Stimulated activated naive CD8-positive, alpha-beta T cell treated with anti-CD3 and anti-CD28 coated beads, Interleukin-15, Interleukin-2, amounts not matched to agents 100 ng/mL and 50 ng/mL, for 24 hours (primary cell): ENCODE results near the gene RPTOR.
"Not testable (repeated sequence)": the region's sequence is repeated elsewhere in the genome, so short reads cannot be mapped to it uniquely, and the experiment has no call there.

Experiments
- H3K27ac Mint-ChIP-seq: one replicate; pipeline ENCODE4 v1.8.0; 2021; ENCODE audit warnings: mild to moderate bottlenecking, mixed read lengths
- H3K27me3 Mint-ChIP-seq: one replicate; pipeline ENCODE4 v1.8.0; 2021; ENCODE audit warnings: mixed read lengths
- H3K36me3 Mint-ChIP-seq: one replicate; pipeline ENCODE4 v1.8.0; 2021; ENCODE audit warnings: low read depth, mixed read lengths
- H3K4me1 Mint-ChIP-seq: one replicate; pipeline ENCODE4 v1.8.0; 2021; ENCODE audit warnings: low read depth, mixed read lengths
- H3K4me3 Mint-ChIP-seq: one replicate; pipeline ENCODE4 v1.8.0; 2021; ENCODE audit warnings: mild to moderate bottlenecking, mixed read lengths
- H3K9me3 Mint-ChIP-seq: one replicate; pipeline ENCODE4 v1.8.0; 2021; ENCODE audit warnings: mixed read lengths

Gene RPTOR

GRCh38 chr17:80523956-80524712, 20.5 kb upstream of the RPTOR start:
- no peaks in the 10 kb centered on the region for H3K4me1 Mint-ChIP-seq
- no peaks in the 10 kb centered on the region for H3K36me3 Mint-ChIP-seq
- H3K9me3 Mint-ChIP-seq = no peaks in the 10 kb centered on the region
- no peak overlapping the region for H3K27ac Mint-ChIP-seq
- H3K4me3 Mint-ChIP-seq = no peak overlapping the region
- H3K27me3 Mint-ChIP-seq = peaks cover 14% of the 10 kb centered on the region

DNA sequence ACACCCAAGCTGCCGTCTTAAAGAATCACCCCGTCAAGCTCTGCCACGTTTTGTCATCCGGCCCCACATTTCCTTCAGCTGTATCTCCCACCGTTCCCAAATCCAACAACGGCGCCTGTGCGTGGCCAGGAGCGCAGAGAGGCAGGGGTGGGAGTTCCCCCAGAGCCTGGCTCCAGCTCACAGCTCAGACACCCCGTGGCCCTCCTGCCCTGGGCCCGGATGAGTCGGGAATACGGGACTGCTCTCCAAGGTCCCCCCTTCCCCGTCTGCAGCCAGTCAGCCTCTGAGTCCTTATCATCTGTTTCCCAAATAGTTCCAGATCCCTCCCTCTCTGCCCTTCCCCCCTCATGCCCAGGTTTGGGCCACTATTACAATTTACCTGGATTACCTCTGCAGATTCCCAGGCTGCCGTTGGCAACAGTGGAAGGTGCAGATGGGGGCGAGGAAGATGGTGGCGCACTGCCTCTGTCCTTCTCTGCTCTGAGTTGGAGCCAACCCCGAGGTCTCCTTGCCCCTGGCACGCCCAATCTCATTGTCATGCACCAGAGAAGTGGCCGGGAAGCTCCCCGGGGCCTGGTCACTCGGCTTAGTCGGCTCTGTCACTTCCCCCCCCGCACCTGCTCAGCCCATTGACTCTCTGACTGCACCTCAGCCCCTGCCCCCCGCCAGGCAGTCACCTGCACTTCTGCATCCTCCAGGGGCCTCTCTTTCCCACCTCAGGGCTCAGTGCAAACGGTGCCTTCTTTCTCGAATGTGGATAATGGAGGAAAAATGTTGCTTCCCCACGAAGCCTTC, 18.3 kb upstream of the RPTOR start:
- no peak overlapping the region for H3K4me3 Mint-ChIP-seq
- H3K27me3 Mint-ChIP-seq = peaks cover 14% of the 10 kb centered on the region
- no peaks in the 10 kb centered on the region for H3K36me3 Mint-ChIP-seq
- H3K4me1 Mint-ChIP-seq = no peaks in the 10 kb centered on the region
- H3K9me3 Mint-ChIP-seq = no peaks in the 10 kb centered on the region
- H3K27ac Mint-ChIP-seq = no peak overlapping the region

DNA sequence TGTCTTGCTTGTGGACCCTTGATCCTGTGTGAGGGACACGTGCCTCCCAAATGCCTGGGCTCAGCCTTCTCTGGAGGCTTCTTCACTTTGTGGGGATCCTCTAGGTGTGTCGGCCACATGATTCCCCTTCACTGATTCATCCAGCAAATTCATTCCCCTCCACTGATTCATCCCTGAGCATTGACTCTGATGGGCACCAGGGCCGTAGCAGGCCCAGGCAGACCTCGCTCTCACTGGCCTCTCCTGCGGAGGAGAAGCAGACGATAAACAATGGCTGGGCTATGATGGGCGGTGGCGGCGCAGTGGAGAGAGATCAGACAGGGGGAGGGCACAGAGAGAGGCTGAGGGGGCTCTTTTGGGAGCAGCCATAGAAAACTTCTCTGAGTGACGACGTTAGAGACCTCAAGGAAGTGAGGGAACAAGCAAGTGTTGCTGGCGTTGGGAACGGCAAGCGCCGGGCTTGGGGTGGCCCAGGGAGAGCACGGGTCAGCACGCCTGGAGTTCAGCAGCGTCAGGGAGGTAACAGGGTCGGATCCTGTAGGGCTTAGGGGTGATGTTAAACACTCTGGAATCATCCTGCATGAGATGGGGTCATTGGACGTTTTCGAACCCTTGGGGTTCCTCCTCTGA, 17.5 kb upstream of the RPTOR start:
- Mint-ChIP-seq H3K27ac (no peak overlapping the region), H3K9me3 (no peaks in the 10 kb centered on the region), H3K36me3 (no peaks in the 10 kb centered on the region), H3K4me3 (no peak overlapping the region), H3K27me3 (peaks cover 14% of the 10 kb centered on the region), H3K4me1 (no peaks in the 10 kb centered on the region)

GRCh38 chr17:80528536-80528935, 16.1 kb upstream of the RPTOR start:
- Mint-ChIP-seq H3K27ac (no peak overlapping the region), H3K36me3 (no peaks in the 10 kb centered on the region), H3K4me3 (no peak overlapping the region), H3K4me1 (no peaks in the 10 kb centered on the region), H3K27me3 (peaks cover 14% of the 10 kb centered on the region), H3K9me3 (no peaks in the 10 kb centered on the region)

DNA sequence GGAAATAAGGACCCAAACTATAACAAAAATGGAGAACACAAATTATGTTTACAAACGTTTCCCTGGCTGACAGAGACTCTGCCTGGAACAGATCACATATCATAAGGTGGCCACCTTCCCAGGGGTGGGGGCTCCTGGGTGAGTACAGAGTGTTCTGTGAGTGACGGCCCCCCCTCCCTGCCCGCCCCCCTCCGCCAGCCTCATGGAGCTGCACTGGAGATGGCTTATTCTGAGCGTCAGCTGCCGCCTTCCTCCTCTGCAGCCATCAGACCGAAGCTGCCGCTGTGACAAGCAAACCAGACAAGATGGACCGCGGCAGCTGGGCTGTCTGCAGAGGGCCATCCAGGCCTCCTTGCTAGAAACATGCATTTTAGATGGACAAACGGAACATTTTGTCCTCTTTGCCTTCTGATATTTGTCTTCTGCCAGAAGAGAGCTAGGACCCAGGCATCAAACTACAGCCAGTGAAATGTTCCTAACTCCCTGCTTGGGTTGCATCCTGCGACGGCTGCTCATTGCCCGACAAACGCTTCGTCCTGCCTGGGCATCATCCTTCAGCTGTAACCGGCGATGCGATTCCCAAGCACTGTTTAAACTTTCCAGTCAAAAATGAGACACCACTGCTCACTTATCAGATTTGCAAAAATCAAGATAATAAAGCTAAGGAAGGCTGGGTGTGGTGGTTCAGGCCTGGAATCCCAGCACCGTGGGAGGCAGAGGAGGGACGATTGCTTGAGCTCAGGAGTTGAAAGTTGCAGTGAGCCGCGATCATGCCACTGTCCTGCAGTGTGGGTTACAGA, 15.3 kb upstream of the RPTOR start:
- no peaks in the 10 kb centered on the region for H3K4me1 Mint-ChIP-seq
- H3K36me3 Mint-ChIP-seq = no peaks in the 10 kb centered on the region
- no peak overlapping the region for H3K27ac Mint-ChIP-seq
- no peak overlapping the region for H3K4me3 Mint-ChIP-seq
- H3K27me3 Mint-ChIP-seq = peaks cover 14% of the 10 kb centered on the region
- H3K9me3 Mint-ChIP-seq = no peaks in the 10 kb centered on the region

- Mint-ChIP-seq H3K36me3 (no peaks in the 10 kb centered on the region), H3K27me3 (peaks cover 12% of the 10 kb centered on the region), H3K27ac (no peak overlapping the region), H3K4me1 (no peaks in the 10 kb centered on the region), H3K4me3 (no peak overlapping the region), H3K9me3 (no peaks in the 10 kb centered on the region)
Measured at GRCh38 chr17:80529904-80530292, 14.7 kb upstream of the RPTOR start.

DNA sequence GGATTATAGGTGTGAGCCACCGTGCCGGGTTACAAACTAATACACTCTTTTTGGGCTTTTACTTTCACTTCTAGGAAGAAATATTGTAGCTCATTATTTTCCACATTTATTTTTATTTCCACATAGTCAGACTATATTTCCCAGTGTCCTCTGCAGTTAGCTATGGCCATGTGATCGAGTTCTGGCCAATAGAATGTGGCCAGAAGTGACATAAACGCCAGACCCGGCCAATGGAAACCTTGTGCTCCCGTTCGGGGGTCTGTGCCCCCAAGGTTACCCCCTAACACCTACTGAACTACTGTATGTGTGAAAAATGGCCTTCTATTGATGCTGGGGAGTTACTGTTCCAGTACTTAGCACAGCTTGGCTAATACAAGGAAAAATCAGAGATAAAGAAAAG, 13.2 kb upstream of the RPTOR start:
- H3K4me3 Mint-ChIP-seq = no peak overlapping the region
- H3K27ac Mint-ChIP-seq = no peak overlapping the region
- no peaks in the 10 kb centered on the region for H3K36me3 Mint-ChIP-seq
- no peaks in the 10 kb centered on the region for H3K4me1 Mint-ChIP-seq
- H3K27me3 Mint-ChIP-seq = peaks cover 6% of the 10 kb centered on the region
- no peaks in the 10 kb centered on the region for H3K9me3 Mint-ChIP-seq

DNA sequence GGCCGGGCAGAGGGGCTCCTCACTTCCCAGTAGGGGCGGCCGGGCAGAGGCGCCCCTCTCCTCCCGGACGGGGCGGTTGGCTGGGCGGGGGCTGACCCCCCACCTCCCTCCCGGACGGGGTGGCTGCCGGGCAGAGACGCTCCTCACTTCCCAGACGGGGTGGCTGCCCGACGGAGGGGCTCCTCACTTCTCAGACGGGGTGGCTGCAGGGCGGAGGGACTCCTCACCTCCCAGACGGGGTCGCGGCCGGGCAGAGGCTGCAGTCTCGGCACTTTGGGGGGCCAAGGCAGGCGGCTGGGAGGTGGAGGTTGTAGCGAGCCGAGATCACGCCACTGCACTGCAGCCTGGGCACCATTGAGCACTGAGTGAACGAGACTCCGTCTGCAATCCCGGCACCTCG, 7.3 kb upstream of the RPTOR start:
- H3K4me1 Mint-ChIP-seq, H3K9me3 Mint-ChIP-seq, H3K27ac Mint-ChIP-seq, H3K27me3 Mint-ChIP-seq, H3K36me3 Mint-ChIP-seq, H3K4me3 Mint-ChIP-seq: not testable (repeated sequence)

DNA sequence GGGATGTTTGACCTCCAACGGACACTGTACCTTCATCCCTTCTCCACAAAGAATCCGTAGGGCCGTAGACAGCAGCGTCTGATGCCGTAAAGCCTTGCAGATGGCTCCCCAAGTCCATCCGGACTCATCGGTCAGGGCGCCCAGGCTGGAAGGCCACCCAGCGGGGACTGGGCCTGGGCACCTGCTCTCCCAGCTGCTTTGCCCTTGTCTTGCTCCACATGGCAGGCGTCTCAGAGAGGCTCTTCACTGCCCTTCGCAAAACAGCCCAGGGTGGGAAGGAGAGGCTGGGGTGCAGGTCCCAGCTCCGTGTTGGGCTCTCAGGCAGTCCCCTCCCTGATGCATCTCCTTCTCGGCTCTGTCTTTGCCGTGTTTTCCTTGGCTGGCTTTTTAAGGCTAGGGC, 6.2 kb upstream of the RPTOR start:
- Mint-ChIP-seq H3K27me3 (peaks cover 5% of the 10 kb centered on the region), H3K27ac (no peak overlapping the region), H3K4me3 (no peak overlapping the region), H3K36me3 (no peaks in the 10 kb centered on the region), H3K4me1 (no peaks in the 10 kb centered on the region), H3K9me3 (no peaks in the 10 kb centered on the region)

DNA sequence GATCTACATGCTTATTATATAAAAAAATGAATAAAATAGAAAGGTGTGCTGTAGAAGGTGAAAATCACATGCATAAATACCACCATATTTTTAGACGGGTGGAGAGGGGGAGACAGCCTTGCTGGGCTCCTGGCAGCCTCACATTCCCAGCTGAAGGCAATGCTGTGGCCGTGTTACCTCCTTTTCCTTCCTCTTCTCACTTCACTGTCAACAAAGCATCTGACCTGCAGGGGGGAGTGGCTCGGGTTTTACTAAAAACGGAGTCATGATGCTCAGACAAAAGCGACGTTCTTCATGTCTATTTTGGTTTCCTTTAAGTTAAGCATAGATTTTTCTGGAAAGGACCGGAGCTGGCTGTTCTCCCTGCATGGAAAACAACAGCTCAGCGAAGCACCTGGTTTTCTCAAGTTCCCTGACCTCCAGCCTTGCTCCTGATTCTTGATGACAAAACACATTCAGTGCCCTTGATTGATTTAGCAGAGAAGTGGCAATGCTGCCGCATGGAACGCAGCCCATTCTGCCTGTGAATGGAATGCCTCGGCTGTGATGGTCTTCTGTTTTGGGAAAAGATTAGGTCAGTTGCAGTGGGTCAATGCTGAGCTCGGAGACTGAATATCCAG, 5.5 kb upstream of the RPTOR start:
- Mint-ChIP-seq H3K4me3 (no peak overlapping the region), H3K9me3 (no peaks in the 10 kb centered on the region), H3K36me3 (no peaks in the 10 kb centered on the region), H3K27ac (no peak overlapping the region), H3K4me1 (no peaks in the 10 kb centered on the region), H3K27me3 (peaks cover 5% of the 10 kb centered on the region)

- Mint-ChIP-seq H3K27me3 (peaks cover 8% of the 10 kb centered on the region), H3K4me3 (peak overlapping the region; percentile 95), H3K27ac (peak overlapping the region; percentile 97), H3K9me3 (no peaks in the 10 kb centered on the region), H3K4me1 (peaks cover 37% of the 10 kb centered on the region), H3K36me3 (peaks cover 6% of the 10 kb centered on the region)
Measured at GRCh38 chr17:80545499-80545826, 825 bp downstream of the RPTOR start.

DNA sequence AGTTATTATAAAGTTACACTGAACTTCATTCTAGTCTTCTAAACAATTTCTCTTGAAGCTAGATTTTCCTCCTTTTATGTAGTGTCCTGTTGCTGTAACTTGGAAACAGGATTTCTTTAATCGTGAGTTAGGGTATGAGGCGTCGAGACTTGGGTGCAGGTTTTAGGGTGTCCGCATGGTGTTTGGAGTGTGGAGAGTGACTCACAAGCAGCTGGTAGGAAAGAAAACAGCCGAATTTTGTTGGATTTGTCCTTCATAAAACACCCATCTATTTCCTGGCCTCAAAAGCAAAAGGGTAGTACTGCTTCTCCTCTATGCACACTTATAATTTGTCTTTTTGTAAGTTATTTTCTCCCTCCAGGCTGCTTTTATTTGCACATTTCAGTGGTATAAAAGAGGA, 1.6 kb downstream of the RPTOR start:
- peaks cover 6% of the 10 kb centered on the region for H3K36me3 Mint-ChIP-seq
- peak overlapping the region; percentile 97 for H3K27ac Mint-ChIP-seq
- no peaks in the 10 kb centered on the region for H3K9me3 Mint-ChIP-seq
- H3K4me1 Mint-ChIP-seq = peaks cover 37% of the 10 kb centered on the region
- peaks cover 8% of the 10 kb centered on the region for H3K27me3 Mint-ChIP-seq
- H3K4me3 Mint-ChIP-seq = peak overlapping the region; percentile 95

- Mint-ChIP-seq H3K9me3 (no peaks in the 10 kb centered on the region), H3K4me1 (peaks cover 14% of the 10 kb centered on the region), H3K36me3 (peaks cover 14% of the 10 kb centered on the region), H3K27ac (no peak overlapping the region), H3K27me3 (no peaks in the 10 kb centered on the region), H3K4me3 (no peak overlapping the region)
Measured at GRCh38 chr17:80552523-80552922, 7.9 kb downstream of the RPTOR start.

DNA sequence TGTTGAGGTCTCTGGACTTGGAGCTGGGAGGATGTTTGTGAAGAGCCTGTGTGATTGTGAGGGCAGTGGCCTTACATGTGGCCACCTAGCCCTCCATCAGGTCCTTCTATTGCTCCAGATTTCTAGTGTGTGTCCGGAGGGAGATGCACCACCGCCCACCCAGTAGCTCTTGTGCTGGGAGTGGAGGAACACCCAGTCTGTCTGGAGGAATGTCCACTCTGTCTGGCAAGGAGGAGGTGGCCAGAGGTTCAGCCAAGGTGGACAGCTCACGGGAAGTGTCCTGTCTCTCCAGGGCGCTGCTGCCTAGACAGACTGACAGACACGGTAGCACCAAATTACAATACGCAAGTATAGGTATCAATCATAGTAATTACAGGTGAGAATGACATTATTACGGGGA, 10.6 kb downstream of the RPTOR start:
- peaks cover under 1% of the 10 kb centered on the region for H3K4me1 Mint-ChIP-seq
- peaks cover 22% of the 10 kb centered on the region for H3K36me3 Mint-ChIP-seq
- no peaks in the 10 kb centered on the region for H3K9me3 Mint-ChIP-seq
- no peaks in the 10 kb centered on the region for H3K27me3 Mint-ChIP-seq
- no peak overlapping the region for H3K27ac Mint-ChIP-seq
- H3K4me3 Mint-ChIP-seq = no peak overlapping the region
